Stomach (tissue), 9 donors: ENCODE results near the gene KIAA0513. TPM values are rescaled to one million over a fixed set of nuclear protein-coding genes. Genes with fewer than 3 reads are reported as not detected.
A peak's percentile ranks its signal among the peaks of the same experiment; 100 is the strongest.

Experiments used
- DNase-seq, 2 donors: peaks; one replicate each; pipeline versions ENCODE4 v3.0.0 to v3.0.0-alpha.2; 2013 to 2019
- H3K27ac ChIP-seq, 5 donors: fragments of 200-600 bp in 4 of 5; sonication (generic) in 4 of 5; one replicate each; pipeline ENCODE4 v1.5.1; 2013 to 2019; ENCODE audit warnings: mild to moderate bottlenecking in 1 of 5, moderate library complexity in 1 of 5
- H3K27me3 ChIP-seq, 3 donors: fragments of 200-600 bp; sonication (generic); one replicate each; pipeline ENCODE4 v1.5.1; 2017 to 2019; ENCODE audit warnings: mixed run types in 1 of 3
- H3K36me3 ChIP-seq, 4 donors: fragments of 200-600 bp; sonication (generic); 1 replicate in 3 of 4; 2 replicates in 1 of 4; pipeline ENCODE4 v1.5.1; 2016 to 2019
- H3K4me1 ChIP-seq, 4 donors: fragments of 200-600 bp; sonication (generic); one replicate each; pipeline ENCODE4 v1.5.1; 2016 to 2019
- H3K4me3 ChIP-seq, 4 donors: fragments of 200-600 bp; sonication (generic) in 3 of 4; one replicate each; pipeline ENCODE4 v1.5.1; 2016 to 2019; ENCODE audit warnings: mild to moderate bottlenecking in 1 of 4
- H3K9me3 ChIP-seq, 4 donors: fragments of 200-600 bp; sonication (generic); one replicate each; pipeline ENCODE4 v1.5.1; 2016 to 2019
- EP300 ChIP-seq: sonication (generic); formaldehyde crosslinking; IDR thresholded peaks from one replicate; pipeline ENCODE4 v1.6.1; 2017; ENCODE audit warnings: antibody characterized with exemption
- POLR2A ChIP-seq, 4 donors: fragments of 450-650 bp; IDR thresholded peaks; one replicate each; pipeline ENCODE4 v1.6.1; 2016; ENCODE audit warnings: antibody characterized with exemption in 4 of 4, control low read depth in 2 of 4, mild to moderate bottlenecking in 1 of 4, moderate library complexity in 1 of 4
- POLR2AphosphoS5 ChIP-seq, 3 donors: sonication (generic); formaldehyde crosslinking; IDR thresholded peaks; one replicate each; pipeline ENCODE4 v1.6.1; 2016; ENCODE audit warnings: antibody characterized with exemption in 3 of 3
- WGBS, 5 donors: extraction: QIAGEN DNeasy Blood & Tissue Kit in 3 of 5; methylation state at CpG; one replicate each; pipeline versions ENCODE4 v1.1.5 to v1.1.7; 2013 to 2018; 5-methylcytosine and 5-hydroxymethylcytosine counted together
- intact Hi-C: fragments of 100-400 bp; cut with DNase I; formaldehyde crosslinking; loops from one replicate; pipeline ENCODE4 v1.15.1; 2023; ENCODE audit warnings: low total_unique reads
- polyA plus RNA-seq, 3 donors: library from polyadenylated mRNA; stranded (reverse); fragments of 200-250 nt; gene quantifications; one replicate each; pipeline ENCODE4 v1.2.3, GENCODE V29; 2013
- total RNA-seq, 5 donors: library from RNA; depleted of rRNA; stranded (reverse); fragments of >200 nt; gene quantifications; one replicate each; pipeline versions ENCODE4 v1.1.0 to v1.2.3, GENCODE V29; 2014 to 2016
- TF ChIP-seq, protein P1 (sequence below), 7 experiments: fragments of 450-650 bp in 4 of 7; fragments of 200-600 bp in 3 of 7; sonication (generic) in 3 of 7; IDR thresholded peaks; one replicate each; pipeline ENCODE4 v1.5.1; 2016 to 2019; ENCODE audit warnings: antibody characterized with exemption in 7 of 7, control low read depth in 2 of 7, mild to moderate bottlenecking in 1 of 7
- donor health status: healthy with polysubstance abuse.
- donor health status: Bipolar disorder and iron deficiency.
- donor health status: healthy.

Gene KIAA0513
- total and polyA plus RNA-seq, 8 donors, result 3.6 to 40.6 (median 14.9) TPM

DNA sequence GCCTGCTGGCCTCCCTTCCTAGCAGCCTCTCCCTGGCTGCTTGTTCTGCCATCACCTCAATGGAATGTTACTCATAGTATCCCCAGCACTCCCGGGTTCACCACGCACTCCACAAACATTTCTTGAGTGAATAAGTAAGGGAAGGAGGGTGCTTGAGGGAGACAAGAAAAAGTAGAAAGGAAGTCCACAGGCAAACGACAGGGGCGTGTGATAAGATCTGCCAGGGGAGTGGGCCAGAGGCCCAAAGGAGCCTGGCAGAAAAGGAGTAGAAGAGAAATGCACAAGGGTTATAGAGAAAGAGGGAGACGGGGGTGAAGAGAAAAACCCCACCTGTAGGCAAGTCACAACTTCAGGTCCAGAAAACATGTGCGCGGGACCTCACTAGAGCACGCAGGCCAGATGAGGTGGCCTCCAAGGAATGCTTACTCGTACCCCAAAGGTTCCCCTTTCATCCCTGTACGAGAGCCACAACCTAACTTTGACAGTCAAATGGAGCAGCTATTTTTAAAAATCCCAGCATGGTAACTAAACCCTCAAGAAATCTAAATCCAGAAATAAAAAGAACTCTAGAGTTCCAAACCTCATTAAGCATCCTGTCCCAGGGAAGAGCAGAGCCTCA, 22.9 kb upstream of the KIAA0513 start:
- Histone ChIP-seq H3K9me3 (no peaks in the 10 kb centered on the region), H3K27ac (peak overlapping the region; percentile 76 to 95 (median 90)), H3K4me1 (peaks cover 89 to 100% (median 98%) of the 10 kb centered on the region in 4 donors), H3K4me3 (peak overlapping the region in 1 of 4 donors; percentile 6), H3K27me3 (no peaks in the 10 kb centered on the region), H3K36me3 (peaks cover 0 to 4% (median 3%) of the 10 kb centered on the region in 4 donors)
- TF ChIP-seq, protein P1, sequence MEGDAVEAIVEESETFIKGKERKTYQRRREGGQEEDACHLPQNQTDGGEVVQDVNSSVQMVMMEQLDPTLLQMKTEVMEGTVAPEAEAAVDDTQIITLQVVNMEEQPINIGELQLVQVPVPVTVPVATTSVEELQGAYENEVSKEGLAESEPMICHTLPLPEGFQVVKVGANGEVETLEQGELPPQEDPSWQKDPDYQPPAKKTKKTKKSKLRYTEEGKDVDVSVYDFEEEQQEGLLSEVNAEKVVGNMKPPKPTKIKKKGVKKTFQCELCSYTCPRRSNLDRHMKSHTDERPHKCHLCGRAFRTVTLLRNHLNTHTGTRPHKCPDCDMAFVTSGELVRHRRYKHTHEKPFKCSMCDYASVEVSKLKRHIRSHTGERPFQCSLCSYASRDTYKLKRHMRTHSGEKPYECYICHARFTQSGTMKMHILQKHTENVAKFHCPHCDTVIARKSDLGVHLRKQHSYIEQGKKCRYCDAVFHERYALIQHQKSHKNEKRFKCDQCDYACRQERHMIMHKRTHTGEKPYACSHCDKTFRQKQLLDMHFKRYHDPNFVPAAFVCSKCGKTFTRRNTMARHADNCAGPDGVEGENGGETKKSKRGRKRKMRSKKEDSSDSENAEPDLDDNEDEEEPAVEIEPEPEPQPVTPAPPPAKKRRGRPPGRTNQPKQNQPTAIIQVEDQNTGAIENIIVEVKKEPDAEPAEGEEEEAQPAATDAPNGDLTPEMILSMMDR (IDR thresholded peaks at IDR 0.05), result no peak
- TF ChIP-seq EP300 (no peak), POLR2AphosphoS5 (IDR thresholded peaks at IDR 0.05) (peak in 2 of 3 donors; percentile 62 to 70)
- peak; percentile 56 to 86 for DNase-seq
- intact Hi-C loops, result no loop called here
- 40 to 59% (median 51%) methylated on average over 10 of the region's 10 CpGs for WGBS, 5 donors

DNA sequence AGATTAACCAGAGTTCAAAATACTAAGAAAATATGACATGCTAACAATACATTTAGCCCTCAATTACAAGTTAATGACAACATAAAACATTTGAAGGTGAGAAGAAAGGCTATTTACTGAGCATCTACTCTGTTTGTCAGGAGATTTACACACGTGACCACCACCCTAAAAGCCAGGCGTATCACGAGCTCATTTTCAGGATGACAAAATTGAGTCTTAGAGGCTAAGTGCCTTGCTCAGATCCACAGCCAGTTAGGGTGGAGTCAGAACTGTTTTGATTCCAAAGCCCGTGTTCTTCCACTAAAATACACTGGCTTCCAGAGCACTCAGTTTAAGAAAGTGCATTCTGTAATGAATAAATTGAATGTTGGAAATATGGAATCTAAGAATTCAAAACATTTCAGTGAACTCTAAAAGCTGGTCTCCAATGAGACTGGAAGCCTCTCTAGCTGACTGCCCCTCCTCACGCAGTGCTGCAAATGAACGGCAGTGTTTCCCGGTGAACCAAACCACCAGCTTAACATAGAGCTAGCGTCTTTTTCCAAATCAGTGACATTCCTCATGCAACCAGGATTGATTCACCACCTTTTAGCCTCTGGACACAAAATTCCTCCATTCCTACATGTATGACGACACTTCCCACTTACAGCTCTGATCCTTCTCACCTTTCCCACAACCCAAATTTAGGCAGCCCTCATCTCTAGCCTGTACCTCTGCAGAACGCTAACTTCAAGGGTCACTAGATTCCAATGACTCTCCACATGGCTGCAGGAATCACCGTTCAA, 22.1 kb upstream of the KIAA0513 start:
- no peak overlapping the region for H3K4me3 ChIP-seq
- peak in 1 of 2 donors; percentile 73 for DNase-seq
- peaks cover 90 to 100% (median 98%) of the 10 kb centered on the region in 4 donors for H3K4me1 ChIP-seq

DNA sequence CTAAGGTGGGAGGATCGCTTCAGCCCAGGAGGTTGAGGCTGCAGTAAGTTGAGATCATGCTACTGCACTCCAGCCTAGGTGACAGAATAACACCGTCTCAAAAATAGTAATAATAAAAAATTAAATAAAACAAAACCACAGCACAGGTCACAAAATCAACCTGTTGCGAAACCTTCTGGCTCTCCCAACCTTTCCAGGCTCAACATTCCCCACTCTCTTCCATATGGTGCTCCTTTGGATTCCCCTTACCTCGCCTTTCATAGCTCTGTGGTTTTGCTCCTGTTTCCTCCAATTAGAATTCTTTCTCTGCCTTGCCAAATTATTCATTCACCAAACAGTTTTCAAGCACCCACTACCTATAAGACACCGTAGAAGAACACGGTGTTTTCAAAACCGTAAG, 21.0 kb upstream of the KIAA0513 start:
- Histone ChIP-seq H3K27me3 (no peaks in the 10 kb centered on the region), H3K9me3 (no peaks in the 10 kb centered on the region), H3K4me3 (no peak overlapping the region), H3K27ac (peak overlapping the region in 4 of 5 donors; percentile 76 to 95 (median 91)), H3K36me3 (peaks cover 0 to 4% (median 0%) of the 10 kb centered on the region in 4 donors), H3K4me1 (peaks cover 84 to 91% (median 89%) of the 10 kb centered on the region in 4 donors)
- DNase-seq, result no peak
- TF ChIP-seq, protein P1 (IDR thresholded peaks at IDR 0.05), result no peak
- TF ChIP-seq EP300 (no peak), POLR2A (IDR thresholded peaks at IDR 0.05) (no peak), POLR2AphosphoS5 (IDR thresholded peaks at IDR 0.05) (no peak)
- intact Hi-C loops, result no loop called here
- WGBS, 5 donors, result 84 to 91% (median 87%) methylated on average over 7 of the region's 7 CpGs

More for the DNA sequence above, 22.1 kb upstream of the KIAA0513 start:
- WGBS, 5 donors, result 29 to 39% (median 34%) methylated on average over 11 of the region's 11 CpGs
- no peaks in the 10 kb centered on the region for H3K9me3 ChIP-seq
- H3K36me3 ChIP-seq, result peaks cover 0 to 4% (median 0%) of the 10 kb centered on the region in 4 donors
- no peaks in the 10 kb centered on the region for H3K27me3 ChIP-seq
- peak overlapping the region; percentile 54 to 95 (median 90) for H3K27ac ChIP-seq
- TF ChIP-seq EP300 (no peak), POLR2AphosphoS5 (IDR thresholded peaks at IDR 0.05) (peak in 2 of 3 donors; percentile 31 to 66)
- intact Hi-C loops, result no loop called here

DNA sequence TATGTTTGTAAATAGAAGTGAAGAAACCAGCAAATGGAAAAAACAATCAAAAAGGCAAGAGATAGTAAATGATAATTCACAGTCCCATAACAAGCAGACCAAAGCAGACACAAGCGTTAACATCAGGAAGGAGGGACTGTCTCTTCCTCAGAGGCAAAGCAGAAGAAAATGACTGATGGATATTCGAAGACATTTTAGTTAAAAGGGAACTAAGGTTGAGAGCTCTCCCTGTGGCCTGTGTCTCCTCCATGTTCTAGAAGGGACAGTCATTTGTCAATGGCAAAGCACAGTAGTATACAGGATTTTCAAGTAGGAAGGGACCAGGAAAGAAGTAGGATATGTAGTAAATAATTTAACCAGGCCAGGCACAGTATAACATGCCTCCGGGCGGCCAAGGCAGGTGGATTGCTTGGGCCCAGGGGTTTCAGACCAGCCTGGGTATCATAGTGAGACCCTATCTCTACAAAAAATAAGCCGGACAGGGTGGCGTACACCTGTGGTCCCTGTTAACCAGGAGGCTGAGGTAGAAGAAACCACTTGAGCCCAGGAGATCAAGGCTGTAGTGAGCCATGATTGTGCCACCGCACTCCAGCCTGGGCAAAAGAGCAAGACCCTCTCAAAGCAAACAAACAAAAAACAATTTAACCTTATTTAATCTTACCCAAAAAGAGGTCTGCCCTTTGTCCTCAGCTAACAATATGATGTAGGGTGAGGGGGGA, 19.9 kb upstream of the KIAA0513 start:
- DNase-seq, result no peak
- H3K36me3 ChIP-seq, result peaks cover 0 to 4% (median 0%) of the 10 kb centered on the region in 4 donors
- no peaks in the 10 kb centered on the region for H3K9me3 ChIP-seq
- no peak overlapping the region for H3K4me3 ChIP-seq
- TF ChIP-seq, protein P1 (IDR thresholded peaks at IDR 0.05), result no peak
- TF ChIP-seq POLR2AphosphoS5 (IDR thresholded peaks at IDR 0.05) (no peak), EP300 (no peak), POLR2A (IDR thresholded peaks at IDR 0.05) (no peak)
- WGBS, 5 donors, result 86 to 94% (median 93%) methylated on average over 7 of the region's 7 CpGs
- no peaks in the 10 kb centered on the region for H3K27me3 ChIP-seq
- intact Hi-C loops, result no loop called here
- peaks cover 80 to 90% (median 83%) of the 10 kb centered on the region in 4 donors for H3K4me1 ChIP-seq
- H3K27ac ChIP-seq, result peak overlapping the region in 4 of 5 donors; percentile 15 to 95 (median 70)
